OCI-LY3 (cell line): ENCODE data around the gene DLG4.

Source experiments
- H2AFZ ChIP-seq: fragments of 200-600, 300-600 bp; shearing (Covaris generic); 2 replicates; pipeline ENCODE4 v1.6.0; 2014; ENCODE audit warnings: antibody characterized with exemption, low read depth, low read length
- H3K27ac ChIP-seq: fragments of 200-600, 300-600 bp; sonication (generic); 2 replicates; pipeline ENCODE4 v1.5.1; 2014; ENCODE audit warnings: mild to moderate bottlenecking, low read length, moderate library complexity, mixed read lengths
- H3K27me3 ChIP-seq: fragments of 200-600, 300-600 bp; sonication (generic); 2 replicates; pipeline ENCODE4 v1.6.1; 2014; ENCODE audit warnings: low read depth, low read length, mixed read lengths
- H3K36me3 ChIP-seq: fragments of 200-600, 300-600 bp; sonication (generic); replicated peaks from 2 replicates; pipeline ENCODE3; 2014; ENCODE audit warnings: low read depth, low read length, mixed read lengths
- H3K4me1 ChIP-seq: fragments of 300-600, 200-600 bp; sonication (generic); 2 replicates; pipeline ENCODE4 v1.6.1; 2014; ENCODE audit warnings: low read length, mixed read lengths
- H3K4me2 ChIP-seq: fragments of 200-600, 300-600 bp; sonication (generic); 2 replicates; pipeline ENCODE4 v1.6.1; 2014; ENCODE audit warnings: low read length, mixed read lengths
- H3K4me3 ChIP-seq: fragments of 300-600, 200-600 bp; sonication (generic); 2 replicates; pipeline ENCODE4 v1.5.1; 2014; ENCODE audit warnings: antibody characterized with exemption, mild to moderate bottlenecking, low read length, moderate library complexity
- H3K79me2 ChIP-seq: fragments of 300-600, 200-600 bp; shearing (Covaris generic); 2 replicates; pipeline ENCODE4 v1.6.1; 2014; ENCODE audit warnings: mild to moderate bottlenecking, low read length, mixed read lengths
- H3K9ac ChIP-seq: fragments of 300-600, 200-600 bp; shearing (Covaris generic); 2 replicates; pipeline ENCODE4 v1.6.0; 2014; ENCODE audit warnings: mild to moderate bottlenecking, low read length, moderate library complexity
- H3K9me3 ChIP-seq: fragments of 200-600, 300-600 bp; shearing (Covaris generic); 2 replicates; pipeline ENCODE4 v1.6.1; 2014; ENCODE audit warnings: low read length, mixed read lengths; ENCODE audit not compliant: insufficient read depth
- H4K20me1 ChIP-seq: fragments of 200-600, 300-600 bp; sonication (generic); 2 replicates; pipeline ENCODE4 v1.6.1; 2016; ENCODE audit warnings: low read length, mixed read lengths; ENCODE audit not compliant: insufficient read depth
- CTCF ChIP-seq: fragments of 200-600, 300-600 bp; sonication (generic); IDR thresholded peaks from 2 replicates; pipeline ENCODE4 v1.5.1; 2014; ENCODE audit warnings: antibody characterized with exemption, low read length, low read depth
- EZH2phosphoT487 ChIP-seq: fragments of 200-600 bp; shearing (Covaris generic); IDR thresholded peaks from 2 replicates; pipeline ENCODE4 v1.6.1; 2018; ENCODE audit warnings: antibody characterized with exemption, mixed run types, low read depth

The DLG4 gene

DNA sequence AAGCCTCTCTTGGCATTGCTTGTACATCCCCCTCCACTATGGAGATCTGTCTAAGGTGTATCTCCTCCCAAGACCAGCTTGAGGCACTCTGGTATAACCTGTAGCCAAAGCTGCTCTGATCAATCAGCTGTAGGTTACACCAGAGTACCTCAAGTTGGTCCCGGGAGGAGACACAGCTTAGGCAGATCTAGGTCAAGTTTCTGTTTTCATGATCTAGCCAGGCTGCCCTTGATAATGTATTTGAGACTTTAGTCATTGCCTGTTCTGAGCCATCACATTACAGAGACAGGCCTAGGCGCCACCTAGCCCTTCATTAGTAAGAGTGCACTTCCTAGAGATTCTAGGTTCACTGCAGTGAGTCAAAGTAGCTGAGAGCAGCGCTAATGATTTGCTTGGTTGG lies 71.9 kb downstream of the DLG4 start:
- H4K20me1 ChIP-seq: no peaks in the 10 kb centered on the region
- H2AFZ ChIP-seq: no peak overlapping the region
- TF ChIP-seq CTCF: no peak
- TF ChIP-seq EZH2phosphoT487: no peak
- H3K9me3 ChIP-seq: no peaks in the 10 kb centered on the region
- no peak overlapping the region for H3K27ac ChIP-seq
- H3K4me3 ChIP-seq: no peak overlapping the region
- H3K36me3 ChIP-seq: no peaks in the 10 kb centered on the region
- H3K9ac ChIP-seq: no peak overlapping the region
- H3K4me1 ChIP-seq: no peaks in the 10 kb centered on the region
- no peak overlapping the region for H3K4me2 ChIP-seq
- no peaks in the 10 kb centered on the region for H3K79me2 ChIP-seq
- H3K27me3 ChIP-seq: no peaks in the 10 kb centered on the region

DNA sequence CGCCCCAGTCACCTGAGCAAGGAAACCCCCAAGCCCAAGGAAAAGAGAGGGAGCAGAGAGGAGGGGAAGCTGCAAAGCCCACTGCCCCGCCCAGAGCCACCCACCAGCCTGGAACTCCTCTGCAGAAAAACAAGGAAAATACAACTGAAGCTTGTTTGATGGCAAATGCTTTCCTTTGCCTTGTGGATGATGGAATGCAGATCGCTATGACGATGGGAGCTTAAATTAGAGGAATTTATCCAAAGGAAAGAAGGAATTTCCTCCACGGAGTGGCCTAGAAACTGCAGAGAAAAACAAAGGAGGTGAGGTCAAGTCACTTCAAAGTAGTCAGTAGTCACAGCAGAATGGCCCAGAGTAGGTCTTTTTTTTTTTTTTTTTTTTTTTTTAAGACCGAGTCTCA lies 73.5 kb downstream of the DLG4 start:
- no peak overlapping the region for H3K9ac ChIP-seq
- no peak overlapping the region for H3K27ac ChIP-seq
- H4K20me1 ChIP-seq: no peaks in the 10 kb centered on the region
- H3K79me2 ChIP-seq: no peaks in the 10 kb centered on the region
- H3K27me3 ChIP-seq: no peaks in the 10 kb centered on the region
- H3K4me1 ChIP-seq: no peaks in the 10 kb centered on the region
- H3K4me3 ChIP-seq: no peak overlapping the region
- H3K9me3 ChIP-seq: no peaks in the 10 kb centered on the region
- no peaks in the 10 kb centered on the region for H3K36me3 ChIP-seq
- H3K4me2 ChIP-seq: no peak overlapping the region
- H2AFZ ChIP-seq: no peak overlapping the region
- TF ChIP-seq CTCF (no peak), EZH2phosphoT487 (no peak)

DNA sequence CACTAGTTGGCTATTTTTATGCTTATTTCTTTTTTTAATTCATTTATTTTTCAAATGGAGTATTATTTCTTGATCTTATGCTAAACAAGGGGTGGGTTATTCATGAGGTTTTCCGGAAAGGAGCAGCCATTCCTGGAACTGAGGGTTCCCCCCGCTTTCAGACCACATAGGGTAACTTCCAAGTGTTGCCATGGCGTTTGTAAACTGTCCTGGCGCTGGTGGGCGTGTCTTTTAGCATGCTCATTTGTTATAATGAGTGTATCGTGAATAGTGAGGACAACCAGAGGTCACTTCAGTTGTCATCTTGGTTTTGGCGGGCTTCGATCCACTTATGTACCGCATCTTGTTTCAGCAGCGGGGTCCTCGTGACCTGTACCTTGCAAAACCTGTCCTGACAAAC lies 75.4 kb downstream of the DLG4 start:
- Histone ChIP-seq H3K9me3 (no peaks in the 10 kb centered on the region), H3K79me2 (no peaks in the 10 kb centered on the region), H3K4me3 (no peak overlapping the region), H3K27ac (no peak overlapping the region), H3K4me1 (no peaks in the 10 kb centered on the region), H3K4me2 (no peak overlapping the region), H3K9ac (no peak overlapping the region), H3K27me3 (no peaks in the 10 kb centered on the region), H3K36me3 (no peaks in the 10 kb centered on the region), H4K20me1 (no peaks in the 10 kb centered on the region), H2AFZ (no peak overlapping the region)
- TF ChIP-seq EZH2phosphoT487 (no peak), CTCF (no peak)

DNA sequence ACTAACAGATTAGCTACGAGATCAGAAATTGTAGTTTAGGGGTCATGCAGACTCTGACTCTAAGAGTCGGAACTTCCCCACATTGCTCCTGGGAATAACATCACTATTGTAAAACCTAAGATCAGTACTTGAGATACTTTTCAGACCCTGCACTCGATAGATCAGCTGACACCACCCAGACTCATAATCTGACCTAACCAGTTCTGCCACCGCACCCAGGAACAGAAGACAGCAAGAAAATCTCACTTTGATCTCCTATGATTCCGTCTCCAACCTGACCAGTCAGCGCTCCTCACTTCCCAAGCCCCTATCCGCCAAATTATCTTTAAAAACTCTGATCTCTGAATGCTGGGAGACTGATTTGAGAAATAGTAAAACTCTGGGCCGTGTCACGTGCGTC lies 77.8 kb downstream of the DLG4 start:
- H3K79me2 ChIP-seq: no peaks in the 10 kb centered on the region
- H3K9ac ChIP-seq: no peak overlapping the region
- no peak overlapping the region for H3K4me2 ChIP-seq
- H3K27ac ChIP-seq: no peak overlapping the region
- no peaks in the 10 kb centered on the region for H3K9me3 ChIP-seq
- no peaks in the 10 kb centered on the region for H4K20me1 ChIP-seq
- H2AFZ ChIP-seq: no peak overlapping the region
- no peak for TF ChIP-seq CTCF
- no peak for TF ChIP-seq EZH2phosphoT487
- no peak overlapping the region for H3K4me3 ChIP-seq
- H3K27me3 ChIP-seq: peaks cover 5% of the 10 kb centered on the region; the same call in 1 of the 2 replicates
- no peaks in the 10 kb centered on the region for H3K4me1 ChIP-seq
- no peaks in the 10 kb centered on the region for H3K36me3 ChIP-seq
